Measurements from ENCODE around the gene FNBP1. TPM values are rescaled to one million over a fixed set of nuclear protein-coding genes. Genes with fewer than 3 reads are reported as not detected.

FNBP1 gene
- total RNA-seq, 1 experiment from 2014 or later: 36.5 TPM

- Histone ChIP-seq H3K56ac (ENCODE audit: insufficient read length, low read depth, low read length) (no peak overlapping the region), H3K4me2 (ENCODE audit: insufficient read depth, insufficient read length, low read length) (no peak overlapping the region), H2BK120ac (ENCODE audit: low read depth, low read length, poor library complexity, severe bottlenecking) (no peak overlapping the region), H3K9ac (ENCODE audit: extremely low read depth, insufficient read length, low read length) (no peak overlapping the region), H3K23me2 (ENCODE audit: insufficient read length, low read depth, low read length, poor library complexity, severe bottlenecking) (no peaks in the 10 kb centered on the region), H3T11ph (ENCODE audit: low read length) (no peak overlapping the region), H3K18ac (ENCODE audit: insufficient read length, low read depth, low read length) (no peak overlapping the region), H2BK15ac (ENCODE audit: low read depth, low read length) (no peak overlapping the region), H3K4ac (ENCODE audit: low read depth, low read length) (no peak overlapping the region), H2BK5ac (ENCODE audit: insufficient read length, low read length) (no peak overlapping the region), H3K9me3 (ENCODE audit: control insufficient read depth, low read depth, low read length) (no peaks in the 10 kb centered on the region), H4K20me1 (ENCODE audit: control insufficient read depth, insufficient read depth, insufficient read length) (no peaks in the 10 kb centered on the region), H3K27me3 (ENCODE audit: insufficient read depth, low read length) (no peaks in the 10 kb centered on the region), H2BK12ac (ENCODE audit: insufficient read length, low read depth, low read length) (no peak overlapping the region), H3K79me2 (ENCODE audit: insufficient read depth, low read length) (no peaks in the 10 kb centered on the region), H4K91ac (ENCODE audit: insufficient read length, low read depth, low read length) (no peak overlapping the region), H4K8ac (replicated peaks; ENCODE audit: insufficient read length, low read depth, low read length) (no peak overlapping the region), H3K14ac (ENCODE audit: insufficient read depth, low read length) (no peak overlapping the region), H2AK5ac (ENCODE audit: insufficient read length, low read length) (no peak overlapping the region), H3K23ac (ENCODE audit: insufficient read length, low read depth, low read length) (no peak overlapping the region), H3K79me1 (ENCODE audit: insufficient read depth, low read depth, low read length, poor library complexity, severe bottlenecking) (no peaks in the 10 kb centered on the region), H2BK20ac (ENCODE audit: low read depth, low read length, poor library complexity, severe bottlenecking) (no peak overlapping the region), H3K27ac (ENCODE audit: insufficient read length, low read depth, low read length) (no peak overlapping the region), H3K4me1 (ENCODE audit: insufficient read depth, low read length) (no peaks in the 10 kb centered on the region), H4K5ac (ENCODE audit: insufficient read length, low read depth, low read length) (no peak overlapping the region), H2AFZ (ENCODE audit: low read length) (no peak overlapping the region)
- no peak for DNase-seq
- H3K27ac Mint-ChIP-seq: no peak overlapping the region
- peaks cover 10 to 42% (median 26%) of the 10 kb centered on the region in 3 experiments; a peak in 6 of 7 replicates for H3K36me3 Mint-ChIP-seq (ENCODE audit: insufficient read depth in 1 of 3, low read depth in 3 of 3)
- no peak for TF ChIP-seq CTCF (conservative IDR thresholded peaks at IDR 0.05)
- no peaks in the 10 kb centered on the region for H3K4me1 Mint-ChIP-seq
- WGBS (ENCODE audit: extremely low coverage, insufficient read length, low lambda C conversion rate): no CpG with 5 or more reads among the region's 11 CpGs
- H3K4me3 Mint-ChIP-seq: no peak overlapping the region
- H3K27me3 Mint-ChIP-seq (ENCODE audit: low read depth): no peaks in the 10 kb centered on the region
- H3K9me3 Mint-ChIP-seq: no peaks in the 10 kb centered on the region
These were observed 182.1 kb downstream of the FNBP1 start for GRCh38 chr9:129860653-129861446.
